Measurements from ENCODE around the gene FGF14.

The FGF14 gene

DNA sequence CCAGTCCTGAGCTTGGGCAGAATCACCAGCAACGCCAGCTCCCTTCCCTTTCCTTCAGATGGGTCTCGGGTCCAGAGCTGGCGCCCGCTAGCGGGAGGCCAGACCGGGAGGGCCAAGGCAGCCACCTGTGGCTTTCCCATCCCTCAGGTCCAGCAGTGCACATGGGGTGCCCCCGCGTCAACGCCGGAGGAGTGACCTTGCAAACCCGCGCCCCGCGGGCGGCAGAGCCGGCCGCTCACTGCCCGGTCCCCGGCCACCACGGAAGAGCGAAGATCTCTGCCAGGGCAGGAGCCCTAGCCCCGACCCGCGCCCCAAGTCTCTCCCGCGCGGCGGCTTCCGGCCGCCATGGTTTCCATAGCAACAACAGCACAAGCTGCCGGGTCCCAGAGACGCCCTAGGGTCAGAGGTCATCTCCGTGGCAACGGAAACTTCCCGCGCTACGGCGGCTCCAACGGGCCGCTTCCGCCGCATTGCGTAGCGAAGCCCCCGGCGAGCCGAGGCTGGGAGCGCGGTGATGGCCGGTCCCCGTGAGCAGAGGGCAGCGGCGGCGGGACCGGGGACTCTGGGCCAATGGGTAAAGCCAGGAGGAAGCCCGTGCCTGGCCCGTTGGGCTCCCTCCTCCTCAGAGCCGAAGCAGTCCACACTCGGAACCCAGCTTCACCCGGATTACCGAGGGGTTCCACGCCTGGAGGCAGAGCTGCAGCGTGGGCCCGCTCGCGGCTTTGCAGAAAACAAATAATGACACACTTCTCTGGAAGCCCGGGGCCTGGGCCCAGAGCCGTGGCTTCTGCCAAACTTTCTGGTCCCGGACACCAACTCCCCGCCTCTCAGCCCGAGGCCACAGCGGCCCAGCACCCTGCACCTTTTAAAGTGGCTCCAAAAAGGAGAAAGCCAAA lies 7.4 kb downstream of the FGF14 start:
- H3K4me3 ChIP-seq (replicated peaks; ENCODE audit: low read depth, low read length), result peak overlapping the region; percentile 54
- TF ChIP-seq, protein P1, sequence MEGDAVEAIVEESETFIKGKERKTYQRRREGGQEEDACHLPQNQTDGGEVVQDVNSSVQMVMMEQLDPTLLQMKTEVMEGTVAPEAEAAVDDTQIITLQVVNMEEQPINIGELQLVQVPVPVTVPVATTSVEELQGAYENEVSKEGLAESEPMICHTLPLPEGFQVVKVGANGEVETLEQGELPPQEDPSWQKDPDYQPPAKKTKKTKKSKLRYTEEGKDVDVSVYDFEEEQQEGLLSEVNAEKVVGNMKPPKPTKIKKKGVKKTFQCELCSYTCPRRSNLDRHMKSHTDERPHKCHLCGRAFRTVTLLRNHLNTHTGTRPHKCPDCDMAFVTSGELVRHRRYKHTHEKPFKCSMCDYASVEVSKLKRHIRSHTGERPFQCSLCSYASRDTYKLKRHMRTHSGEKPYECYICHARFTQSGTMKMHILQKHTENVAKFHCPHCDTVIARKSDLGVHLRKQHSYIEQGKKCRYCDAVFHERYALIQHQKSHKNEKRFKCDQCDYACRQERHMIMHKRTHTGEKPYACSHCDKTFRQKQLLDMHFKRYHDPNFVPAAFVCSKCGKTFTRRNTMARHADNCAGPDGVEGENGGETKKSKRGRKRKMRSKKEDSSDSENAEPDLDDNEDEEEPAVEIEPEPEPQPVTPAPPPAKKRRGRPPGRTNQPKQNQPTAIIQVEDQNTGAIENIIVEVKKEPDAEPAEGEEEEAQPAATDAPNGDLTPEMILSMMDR (IDR thresholded peaks at IDR 0.05; ENCODE audit: low read depth, low read length, missing control alignments), result peak; percentile 30
- DNase-seq (ENCODE audit: extremely low read depth, low read depth), result peak; percentile 54

DNA sequence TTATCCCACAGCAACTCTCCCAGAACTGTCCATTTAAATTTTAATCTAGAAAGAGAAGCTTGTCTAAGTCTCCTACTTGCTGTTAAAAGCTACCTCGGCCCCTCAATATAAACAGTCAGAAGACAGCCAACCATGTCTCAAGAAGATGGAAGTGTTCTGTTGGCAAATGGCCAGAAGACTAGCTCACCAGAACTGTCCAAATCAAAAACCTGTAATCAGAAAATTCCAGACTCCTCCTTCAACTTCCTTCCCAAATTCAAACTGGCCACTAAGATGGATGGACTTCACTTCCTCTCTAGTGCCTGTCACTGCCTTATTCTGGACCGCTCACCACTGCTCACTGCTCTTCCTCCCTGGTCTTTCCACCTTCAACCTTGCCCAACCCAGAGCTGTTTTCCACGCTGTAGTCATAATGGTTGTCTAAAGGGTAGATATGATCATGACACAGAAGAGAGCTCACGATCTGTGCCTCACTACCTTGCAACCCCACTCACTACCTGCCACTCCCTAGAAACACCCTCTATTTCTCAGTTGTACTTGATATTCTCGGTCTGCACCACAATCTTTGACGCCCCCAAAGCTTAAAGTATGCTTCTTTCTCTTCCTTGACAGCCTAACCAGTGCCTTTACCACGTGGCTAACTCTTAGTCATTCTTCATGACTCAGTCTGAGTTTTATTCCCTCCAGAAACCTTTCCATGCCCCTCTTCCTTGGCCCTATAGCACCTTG lies 9.2 kb downstream of the FGF14 start:
- TF ChIP-seq, protein P1 (IDR thresholded peaks at IDR 0.05; ENCODE audit: low read depth, low read length, missing control alignments), result no peak
- no peak for DNase-seq (ENCODE audit: extremely low read depth, low read depth)
- H3K4me3 ChIP-seq (replicated peaks; ENCODE audit: low read depth, low read length), result no peak overlapping the region

DNA sequence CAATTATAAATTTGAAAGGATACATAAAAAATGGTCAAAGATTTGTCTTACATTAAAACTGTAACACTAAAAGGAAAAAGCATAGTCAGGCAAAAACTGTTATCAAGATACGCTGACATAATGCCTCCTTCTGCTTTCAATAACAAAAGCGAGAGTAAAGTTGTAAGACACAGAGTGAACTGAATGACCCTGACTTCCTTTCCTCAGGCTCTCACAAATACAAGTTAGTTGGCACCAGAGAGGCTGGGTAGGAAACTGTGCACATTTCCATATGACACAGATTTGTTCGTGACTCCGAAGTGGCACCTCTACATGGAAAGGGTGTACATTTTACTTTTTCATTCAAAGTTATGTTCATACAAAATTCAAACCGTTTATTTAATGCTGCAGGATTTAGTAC lies 15.4 kb downstream of the FGF14 start:
- no peak for DNase-seq (ENCODE audit: extremely low read depth, low read depth)
- no peak overlapping the region for H3K4me3 ChIP-seq (replicated peaks; ENCODE audit: low read depth, low read length)
- TF ChIP-seq, protein P1 (IDR thresholded peaks at IDR 0.05; ENCODE audit: low read depth, low read length, missing control alignments), result no peak

DNA sequence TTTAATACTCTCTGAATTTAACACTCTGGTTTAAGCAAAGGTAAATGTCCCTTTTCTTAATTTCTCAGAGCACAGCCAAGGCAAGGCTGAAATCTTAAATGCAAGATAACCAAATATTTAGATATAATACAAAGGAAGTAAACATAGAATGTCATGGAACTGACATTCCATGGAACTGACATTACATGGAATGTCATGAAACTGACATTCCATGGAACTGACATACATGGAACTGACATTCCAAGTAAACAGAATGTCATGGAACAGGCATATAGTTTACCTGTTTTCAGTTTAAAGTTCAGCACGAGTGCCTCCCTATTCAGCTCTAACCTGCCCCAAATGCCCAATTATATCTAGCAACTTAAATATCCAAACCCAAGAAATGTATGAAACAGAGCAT lies 21.8 kb downstream of the FGF14 start:
- TF ChIP-seq, protein P1 (IDR thresholded peaks at IDR 0.05; ENCODE audit: low read depth, low read length, missing control alignments), result no peak
- H3K4me3 ChIP-seq (replicated peaks; ENCODE audit: low read depth, low read length), result no peak overlapping the region
- DNase-seq (ENCODE audit: extremely low read depth, low read depth), result no peak

DNA sequence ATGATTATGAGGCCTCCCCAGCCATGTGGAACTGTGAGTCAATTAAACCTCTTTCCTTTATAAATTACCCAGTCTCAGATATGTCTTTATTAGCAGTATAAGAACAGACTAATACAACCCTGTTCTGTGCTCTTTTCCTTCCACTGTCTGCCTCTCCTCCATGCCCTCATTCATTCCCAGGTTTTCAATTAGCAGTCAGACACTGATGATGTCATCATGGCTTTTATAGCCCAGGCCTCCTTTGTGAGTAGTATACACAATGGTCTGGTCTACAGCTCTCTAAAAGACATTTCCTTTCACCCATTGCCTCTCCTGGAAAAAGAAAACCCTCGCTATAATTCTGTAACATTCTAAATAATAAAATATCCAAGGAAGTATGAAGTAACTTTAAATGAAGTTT lies 25.5 kb downstream of the FGF14 start:
- DNase-seq (ENCODE audit: extremely low read depth, low read depth), result no peak
- TF ChIP-seq, protein P1 (IDR thresholded peaks at IDR 0.05; ENCODE audit: low read depth, low read length, missing control alignments), result no peak
- H3K4me3 ChIP-seq (replicated peaks; ENCODE audit: low read depth, low read length), result no peak overlapping the region

DNA sequence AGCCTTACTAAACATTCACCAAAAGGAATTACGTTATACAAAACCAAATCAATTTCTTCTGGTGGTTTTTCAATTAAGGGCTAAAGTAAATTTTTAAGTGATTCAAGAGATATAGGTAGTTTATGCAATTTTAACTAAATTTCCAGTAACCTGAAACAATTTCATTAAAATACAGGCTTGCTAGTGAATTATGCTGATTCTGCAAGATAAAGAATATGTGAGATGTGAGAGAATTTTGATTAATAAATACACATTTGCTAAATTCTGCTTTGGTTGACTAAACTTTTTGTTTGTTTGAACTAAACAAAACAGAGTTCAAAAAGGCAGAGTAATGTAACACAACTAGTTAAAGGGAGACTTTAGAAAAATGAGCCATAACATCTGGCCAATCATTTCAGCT lies 27.1 kb downstream of the FGF14 start:
- no peak overlapping the region for H3K4me3 ChIP-seq (replicated peaks; ENCODE audit: low read depth, low read length)
- DNase-seq (ENCODE audit: extremely low read depth, low read depth), result no peak
- TF ChIP-seq, protein P1 (IDR thresholded peaks at IDR 0.05; ENCODE audit: low read depth, low read length, missing control alignments), result no peak

Measured in HFF-Myc (cell line).